ENCODE measurements around the gene RPP38. TPM values are rescaled to one million over a fixed set of nuclear protein-coding genes. Genes with fewer than 3 reads are reported as not detected.

Gene RPP38
- 14.0 and 20.4 TPM in 2 replicates for total RNA-seq (2014; rRNA removed; shearing (Covaris generic))
- 21.9 and 25.8 TPM in 2 replicates for polyA plus RNA-seq (2015; cell fraction: cytosol; rRNA removed)
- polyA plus RNA-seq (2015; cell fraction: nucleus; rRNA removed): 13.5 and 14.5 TPM in 2 replicates

DNA sequence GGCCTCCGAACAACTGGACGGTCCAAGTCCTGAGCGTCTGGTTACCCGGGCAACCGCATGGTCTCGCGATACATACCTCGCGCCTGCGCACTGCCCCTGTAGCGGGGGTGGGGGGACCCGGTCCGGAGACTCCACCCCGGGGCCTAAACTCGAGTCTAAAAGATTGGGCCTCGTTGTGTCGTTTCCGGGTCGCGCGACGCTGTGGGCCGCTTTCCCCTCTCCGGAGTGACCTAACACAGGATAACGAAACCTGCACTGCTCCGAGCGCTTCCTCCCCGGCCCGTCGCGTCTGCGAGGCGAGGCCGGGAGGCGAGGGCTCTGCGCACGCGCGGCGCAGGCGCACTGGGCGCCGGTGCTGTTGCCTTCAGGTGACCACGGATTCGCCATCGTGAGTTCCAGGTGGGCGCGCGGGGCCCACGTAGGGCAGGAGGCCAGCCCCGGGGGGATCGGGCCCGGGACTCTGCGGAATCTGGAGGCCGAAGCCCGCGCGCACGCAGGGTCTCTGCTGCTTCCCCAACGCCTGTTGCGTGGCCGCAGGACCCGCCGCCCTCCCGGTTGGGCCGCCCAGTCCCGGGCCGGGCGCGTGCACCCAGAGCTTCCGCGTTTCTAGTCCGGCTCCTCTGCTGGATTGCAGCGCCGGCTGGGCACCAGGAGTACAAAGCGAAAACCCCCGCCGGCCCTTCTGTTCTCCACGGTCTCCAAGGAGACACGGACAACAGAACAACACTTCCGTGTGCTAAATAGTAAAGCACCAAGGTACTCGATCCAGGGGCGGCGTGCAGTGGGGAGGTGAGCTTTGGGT is at the start of gene RPP38:
Gene RPP38, plus strand, starts transcription at position 345 of the 802 bp plus-strand sequence. CDS start 5,960 bp downstream, outside the sequence.
- peak; percentile 94 for DNase-seq (ENCODE audit: low read depth)

DNA sequence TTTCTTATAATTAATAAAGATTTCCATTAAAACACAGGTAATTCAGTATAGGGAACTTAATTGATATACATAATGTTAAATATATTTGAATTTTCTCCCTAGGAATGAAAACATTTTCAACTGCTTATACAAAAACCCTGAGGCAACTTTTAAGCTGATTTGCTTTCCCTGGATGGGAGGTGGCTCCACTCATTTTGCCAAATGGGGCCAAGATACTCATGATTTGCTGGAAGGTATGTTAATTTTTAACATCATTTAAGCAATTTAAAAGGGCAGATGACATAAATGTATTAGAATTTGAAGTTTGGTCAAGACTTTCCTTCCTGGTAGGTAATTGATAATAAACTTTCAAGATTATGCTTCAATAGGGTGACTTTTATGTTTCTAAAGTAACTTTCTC is 47.6 kb upstream of the RPP38 start:
- no peak for DNase-seq (ENCODE audit: low read depth)

DNA sequence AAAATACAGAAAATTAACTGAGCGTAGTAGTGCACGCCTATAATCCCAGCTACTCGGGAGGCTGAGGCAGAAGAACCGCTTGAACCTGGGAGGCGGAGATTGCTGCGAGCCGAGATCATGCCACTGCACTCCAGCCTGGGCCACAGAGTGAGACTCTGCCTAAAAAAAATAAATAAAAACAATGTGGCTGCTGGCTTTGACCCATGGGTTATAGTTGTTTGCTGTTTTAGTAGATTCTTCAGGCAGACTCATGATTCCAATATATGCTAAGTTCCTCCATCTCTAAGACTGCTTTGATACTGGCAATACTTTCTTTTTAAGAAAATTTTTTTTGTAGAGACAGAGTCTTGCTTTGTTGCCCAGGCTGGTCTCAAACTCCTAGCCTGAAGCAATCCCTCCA is 45.0 kb upstream of the RPP38 start:
- no peak for DNase-seq (ENCODE audit: low read depth)

GRCh38 chr10:15053061-15053460 is 44.1 kb upstream of the RPP38 start:
- DNase-seq (ENCODE audit: low read depth): no peak

GRCh38 chr10:15058689-15059088 is 38.5 kb upstream of the RPP38 start:
- DNase-seq (ENCODE audit: low read depth): no peak

DNA sequence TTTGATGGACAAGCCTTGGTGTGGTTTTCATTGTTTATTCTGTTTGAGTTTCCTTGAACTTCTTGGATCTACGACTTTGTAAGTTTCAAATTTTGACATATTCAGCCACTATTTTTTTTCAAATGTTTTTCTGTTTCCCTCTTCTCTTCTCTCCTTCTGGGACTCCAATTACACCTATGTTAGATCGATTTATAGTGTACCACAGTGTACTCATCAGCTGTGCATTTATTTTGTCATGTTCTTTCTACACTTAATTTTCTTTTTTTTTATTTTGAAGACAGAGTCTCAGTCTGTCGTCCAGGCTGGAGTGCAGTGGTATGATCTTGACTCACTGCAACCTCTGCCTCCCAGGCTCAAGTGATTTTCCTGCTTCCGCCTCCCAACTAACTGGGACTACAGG is 37.2 kb upstream of the RPP38 start:
- no peak for DNase-seq (ENCODE audit: low read depth)

DNA sequence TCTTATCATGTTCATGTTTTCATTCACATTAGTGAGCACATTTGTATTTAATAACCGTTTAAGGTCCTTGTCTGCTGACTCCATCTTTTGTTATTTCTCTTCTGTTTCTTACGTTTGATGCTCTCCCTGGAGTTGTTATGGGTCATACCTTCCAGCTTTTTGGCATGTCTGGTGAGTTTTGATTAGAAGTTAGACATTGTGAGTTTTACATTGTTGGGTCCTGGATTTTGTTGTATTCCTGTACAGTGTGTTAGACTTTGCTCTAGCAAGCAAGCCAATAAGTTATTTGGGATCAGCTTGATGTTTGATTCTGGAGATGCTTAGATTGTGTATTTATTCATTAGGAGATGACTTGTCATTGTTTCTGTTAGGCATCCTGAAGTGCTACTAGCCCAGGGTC is 36.5 kb upstream of the RPP38 start:
- DNase-seq (ENCODE audit: low read depth): no peak

- no peak for DNase-seq (ENCODE audit: low read depth)
These were observed 30.0 kb upstream of the RPP38 start for GRCh38 chr10:15067154-15067553.

DNA sequence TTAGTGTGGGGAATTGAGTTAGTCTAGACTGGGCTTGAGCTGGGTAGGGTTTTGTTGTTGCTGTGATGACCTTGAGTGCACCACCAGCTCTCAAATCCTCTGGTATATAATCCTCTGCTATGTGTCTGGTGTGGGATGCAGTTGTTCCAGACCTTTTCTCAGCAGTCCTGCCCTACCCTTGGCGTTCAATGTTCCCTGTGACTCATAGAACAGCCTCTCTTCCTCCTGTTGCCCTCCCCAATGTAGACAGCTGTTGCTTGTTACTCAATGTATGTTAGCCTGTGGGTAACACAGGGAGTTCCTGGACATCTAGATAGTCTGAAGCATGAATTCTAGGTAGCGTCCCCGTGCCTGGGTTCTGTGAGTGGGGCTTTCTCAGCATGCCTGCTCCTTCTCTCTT is 28.4 kb upstream of the RPP38 start:
- DNase-seq (ENCODE audit: low read depth): peak; percentile 39

DNA sequence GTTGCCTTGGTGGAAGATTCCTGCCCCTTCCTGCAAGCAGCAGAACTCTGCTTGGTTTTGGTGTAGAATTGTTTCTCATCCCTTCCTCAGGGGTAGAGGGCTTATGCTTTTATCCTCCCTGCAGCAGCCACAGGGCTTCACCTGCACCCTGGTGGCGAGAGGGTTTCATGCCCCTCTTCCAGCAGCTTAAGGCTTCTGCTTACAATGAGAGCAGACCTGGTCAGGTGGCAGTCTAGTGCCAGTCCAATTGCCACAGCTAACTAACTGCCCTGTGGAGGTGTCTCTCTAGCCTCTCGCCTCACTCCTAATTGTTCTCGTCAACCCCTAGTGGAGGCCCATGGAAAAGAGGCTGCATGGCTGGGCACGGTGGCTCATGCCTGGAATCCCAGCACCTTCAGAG is 27.9 kb upstream of the RPP38 start:
- DNase-seq (ENCODE audit: low read depth): peak; percentile 5

DNA sequence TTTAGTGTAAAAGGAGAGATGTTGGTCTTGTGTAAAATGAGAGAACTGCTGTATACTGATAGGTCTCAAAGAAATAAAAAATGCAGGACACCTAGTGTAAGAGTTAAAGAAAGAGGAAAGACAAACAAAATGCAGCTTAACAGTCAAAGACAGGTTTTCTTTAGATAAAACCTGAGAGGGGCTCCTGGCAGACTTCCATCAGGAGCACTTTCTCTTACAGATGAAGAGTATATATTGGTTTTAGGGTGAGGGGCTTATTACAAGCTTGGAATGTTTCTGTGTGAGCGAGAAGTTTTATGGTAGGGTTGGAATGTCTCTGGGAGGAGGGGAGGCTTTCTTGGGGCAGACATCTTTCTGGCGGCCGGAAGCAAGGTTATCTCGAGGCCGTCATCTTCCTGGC is 24.8 kb upstream of the RPP38 start:
- DNase-seq (ENCODE audit: low read depth): no peak

GRCh38 chr10:15075421-15075820 is 21.7 kb upstream of the RPP38 start:
- DNase-seq (ENCODE audit: low read depth): no peak

- DNase-seq (ENCODE audit: low read depth): no peak
These were observed 13.3 kb upstream of the RPP38 start for GRCh38 chr10:15083674-15084501.

DNA sequence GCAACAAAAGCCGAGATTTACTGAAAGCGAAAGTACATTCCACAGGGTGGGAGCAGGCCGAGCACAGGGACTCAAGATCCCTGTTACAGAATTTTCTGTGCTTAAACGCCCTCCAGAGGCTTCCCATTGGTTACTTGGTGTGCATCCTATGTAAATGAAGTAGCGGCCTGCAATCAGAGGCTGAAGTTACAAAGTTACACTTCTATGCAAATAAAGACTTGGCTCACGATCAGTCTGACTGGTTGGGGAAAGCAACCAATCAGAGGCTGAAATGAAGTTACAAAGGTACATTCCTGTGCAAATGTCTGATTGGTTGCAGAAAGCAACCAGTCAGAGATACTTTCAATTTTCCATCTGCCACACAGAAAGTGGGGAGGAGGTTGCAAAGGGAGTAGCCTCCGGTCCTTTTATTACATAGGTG is 12.6 kb upstream of the RPP38 start:
- DNase-seq (ENCODE audit: low read depth): peak; percentile 91

GRCh38 chr10:15088428-15089261 is 8.5 kb upstream of the RPP38 start, which contains the start of gene ACBD7:
ACBD7 (minus strand) TSS chr10:15088776; CDS start chr10:15088728, 48 bp downstream.
- DNase-seq (ENCODE audit: low read depth): peak; percentile 77

- no peak for DNase-seq (ENCODE audit: low read depth)
These were observed 5.7 kb upstream of the RPP38 start for GRCh38 chr10:15091418-15091817.

GRCh38 chr10:15092855-15093408 is 4.2 kb upstream of the RPP38 start:
- no peak for DNase-seq (ENCODE audit: low read depth)

GRCh38 chr10:15096661-15097010 is 519 bp upstream of the RPP38 start:
- DNase-seq (ENCODE audit: low read depth): no peak

DNA sequence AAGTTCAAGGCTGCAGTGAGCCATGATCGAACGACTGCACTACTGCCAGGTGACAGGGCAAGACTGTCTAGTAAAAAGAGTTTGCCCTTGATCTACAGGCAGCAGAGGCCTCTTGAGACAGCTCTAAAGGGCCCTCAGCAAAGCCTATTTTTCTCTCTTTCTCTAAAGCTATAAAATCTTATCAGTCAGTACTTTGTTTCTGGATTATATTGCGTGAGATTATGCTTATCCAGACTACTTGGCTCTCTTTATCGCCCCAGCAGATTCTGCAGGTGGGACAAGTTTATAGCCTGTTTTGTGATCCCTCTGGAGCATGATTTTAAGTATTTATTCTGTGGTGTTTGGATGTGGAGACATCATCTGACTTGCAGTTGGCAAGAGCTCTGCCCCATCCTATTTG is 2.7 kb downstream of the RPP38 start:
- no peak for DNase-seq (ENCODE audit: low read depth)

DNA sequence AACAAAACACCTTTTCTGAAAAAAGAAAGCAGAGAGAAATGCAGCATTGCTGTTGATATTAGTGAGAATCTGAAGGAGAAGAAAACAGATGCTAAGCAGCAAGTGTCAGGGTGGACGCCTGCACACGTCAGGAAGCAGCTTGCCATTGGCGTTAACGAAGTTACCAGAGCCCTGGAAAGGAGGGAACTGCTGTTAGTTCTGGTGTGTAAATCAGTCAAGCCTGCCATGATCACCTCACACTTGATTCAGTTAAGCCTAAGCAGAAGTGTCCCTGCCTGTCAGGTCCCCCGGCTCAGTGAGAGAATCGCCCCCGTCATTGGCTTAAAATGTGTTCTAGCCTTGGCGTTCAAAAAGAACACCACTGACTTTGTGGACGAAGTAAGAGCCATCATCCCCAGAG is 6.4 kb downstream of the RPP38 start:
- no peak for DNase-seq (ENCODE audit: low read depth)

Data from HT1080 (cell line).